H1 (cell line): ENCODE results near the gene RASGRF1. TPM values are rescaled to one million over a fixed set of nuclear protein-coding genes. Genes with fewer than 3 reads are reported as not detected.

Experiments used
- CTCF ChIA-PET: fragments of 300-600 bp; sonication (Branson Sonifier 250); formaldehyde crosslinking; loops from one replicate; lab custom pipeline; 2021; ENCODE audit not compliant: partially characterized antibody; lab: Charles Lee
- POLR2A ChIA-PET: fragments of 300-600 bp; sonication (Branson Sonifier 250); formaldehyde crosslinking; loops from one replicate; lab custom pipeline; 2021; ENCODE audit warnings: inconsistent platforms; ENCODE audit not compliant: partially characterized antibody; lab: Charles Lee
- DNase-seq, 2 experiments: peaks; one replicate each; pipeline versions ENCODE4 v3.0.0 to v3.0.0-alpha.2; 2010 to 2022; ENCODE audit warnings: low spot score in 2 of 2, low read depth in 1 of 2, mixed read lengths in 1 of 2
- FAIRE-seq: peaks from 2 replicates; lab custom pipeline; 2011; peaks lifted over from hg19 to GRCh38; lab: Jason Lieb, UNC
- H2AFZ ChIP-seq: 2 replicates; pipeline ENCODE4 v1.8.1; 2012; ENCODE audit warnings: low read length, inconsistent platforms
- H2AK5ac ChIP-seq: 2 replicates; pipeline ENCODE4 v1.6.1; 2013; ENCODE audit warnings: low read depth, low read length
- H2BK120ac ChIP-seq: replicated peaks from 2 replicates; pipeline ENCODE3; 2013; ENCODE audit warnings: low read depth, low read length, inconsistent platforms
- H2BK12ac ChIP-seq: 2 replicates; pipeline ENCODE4 v1.6.1; 2013; ENCODE audit warnings: low read depth, low read length
- H2BK15ac ChIP-seq: 2 replicates; pipeline ENCODE4 v1.6.1; 2013; ENCODE audit warnings: low read length
- H2BK20ac ChIP-seq: 2 replicates; pipeline ENCODE4 v1.6.1; 2013; ENCODE audit warnings: low read length
- H2BK5ac ChIP-seq: 2 replicates; pipeline ENCODE4 v1.6.1; 2013; ENCODE audit warnings: low read depth, low read length
- H3K14ac ChIP-seq: 2 replicates; pipeline ENCODE4 v1.6.1; 2013; ENCODE audit warnings: inconsistent platforms; ENCODE audit not compliant: insufficient read length
- H3K18ac ChIP-seq: 2 replicates; pipeline ENCODE4 v1.6.1; 2013; ENCODE audit warnings: low read length; ENCODE audit errors: extremely low read depth
- H3K23ac ChIP-seq: 2 replicates; pipeline ENCODE4 v1.6.1; 2013; ENCODE audit warnings: inconsistent platforms; ENCODE audit not compliant: insufficient read length
- H3K23me2 ChIP-seq: 2 replicates; pipeline ENCODE4 v1.6.1; 2013; ENCODE audit warnings: low read depth, low read length
- H3K27ac ChIP-seq: 2 replicates; pipeline ENCODE4 v1.6.1; 2011; ENCODE audit warnings: low read depth, low read length, inconsistent platforms
- H3K27me3 ChIP-seq, 4 experiments: replicated peaks in 1 of 4; 1 replicate in 1 of 4; 2 replicates in 3 of 4; pipeline versions ENCODE4 v1.6.1 to v1.8.1; 2011 to 2013; ENCODE audit warnings: low read length in 3 of 4, mild to moderate bottlenecking in 3 of 4, inconsistent platforms in 2 of 4, mixed read lengths in 2 of 4, moderate library complexity in 1 of 4; ENCODE audit not compliant: control insufficient read depth in 3 of 4, insufficient read depth in 3 of 4; ENCODE audit errors: extremely low read depth in 1 of 4
- H3K36me3 ChIP-seq, 4 experiments: 2 replicates each; pipeline versions ENCODE4 v1.6.1 to v1.8.1; 2011 to 2013; ENCODE audit warnings: mild to moderate bottlenecking in 4 of 4, low read length in 3 of 4, moderate library complexity in 2 of 4, control low read depth in 1 of 4, inconsistent platforms in 1 of 4; ENCODE audit not compliant: insufficient read depth in 4 of 4, control insufficient read depth in 2 of 4
- H3K4ac ChIP-seq: replicated peaks from 2 replicates; pipeline ENCODE3; 2013; ENCODE audit warnings: low read length, low read depth, mixed read lengths, inconsistent platforms; ENCODE audit not compliant: insufficient read length
- H3K4me1 ChIP-seq, 4 experiments: replicated peaks in 1 of 4; 1 replicate in 1 of 4; 2 replicates in 3 of 4; pipeline versions ENCODE4 v1.6.1 to v1.8.1; 2011 to 2013; ENCODE audit warnings: low read length in 3 of 4, inconsistent platforms in 2 of 4, mixed read lengths in 1 of 4; ENCODE audit not compliant: insufficient read depth in 4 of 4, control insufficient read depth in 3 of 4
- H3K4me2 ChIP-seq, 2 experiments: 2 replicates each; pipeline versions ENCODE4 v1.6.1 to v1.8.1; 2011 to 2013; ENCODE audit warnings: low read depth in 2 of 2, low read length in 2 of 2, control low read depth in 1 of 2, inconsistent platforms in 1 of 2, mild to moderate bottlenecking in 1 of 2; ENCODE audit not compliant: insufficient read depth in 1 of 2
- H3K4me3 ChIP-seq, 4 experiments: fragments of 200-600, 300-600 bp in 1 of 4; sonication (generic), shearing (Covaris generic), sonication (Bioruptor Twin) in 1 of 4; 2 replicates each; pipeline versions ENCODE4 v1.5.1 to v1.8.1; 2011 to 2016; ENCODE audit warnings: low read length in 4 of 4, low read depth in 3 of 4, control low read depth in 2 of 4, inconsistent platforms in 2 of 4, mild to moderate bottlenecking in 2 of 4, mixed read lengths in 1 of 4, moderate library complexity in 1 of 4; ENCODE audit not compliant: insufficient read depth in 2 of 4; ENCODE audit errors: extremely low read depth in 1 of 4
- H3K56ac ChIP-seq: replicated peaks from 2 replicates; pipeline ENCODE3; 2013; ENCODE audit warnings: low read depth, mild to moderate bottlenecking, mixed read lengths, low read length, inconsistent platforms; ENCODE audit not compliant: insufficient read length
- H3K79me1 ChIP-seq: 2 replicates; pipeline ENCODE4 v1.6.1; 2013; ENCODE audit warnings: low read depth, low read length, control low read depth
- H3K79me2 ChIP-seq, 2 experiments: 2 replicates each; pipeline versions ENCODE4 v1.6.1 to v1.8.1; 2012 to 2013; ENCODE audit warnings: low read length in 2 of 2, mild to moderate bottlenecking in 2 of 2, inconsistent platforms in 1 of 2; ENCODE audit not compliant: insufficient read depth in 2 of 2, control insufficient read depth in 1 of 2
- H3K9ac ChIP-seq, 4 experiments: replicated peaks in 1 of 4; 1 replicate in 1 of 4; 2 replicates in 3 of 4; pipeline versions ENCODE4 v1.6.1 to v1.8.1; 2011 to 2013; ENCODE audit warnings: low read depth in 3 of 4, low read length in 3 of 4, control low read depth in 2 of 4, mild to moderate bottlenecking in 2 of 4, moderate library complexity in 2 of 4, inconsistent platforms in 1 of 4; ENCODE audit errors: extremely low read depth in 1 of 4
- H3K9me3 ChIP-seq, 2 experiments: 2 replicates each; pipeline versions ENCODE4 v1.6.1 to v1.8.1; 2012 to 2013; ENCODE audit warnings: mild to moderate bottlenecking in 2 of 2, moderate library complexity in 2 of 2, control low read depth in 1 of 2, inconsistent platforms in 1 of 2, low read depth in 1 of 2, low read length in 1 of 2, mixed read lengths in 1 of 2; ENCODE audit not compliant: insufficient read depth in 2 of 2
- H4K20me1 ChIP-seq, 2 experiments: replicated peaks in 1 of 2; 2 replicates each; pipeline versions ENCODE3 to v1.8.1; 2011 to 2013; ENCODE audit warnings: inconsistent platforms in 2 of 2, low read length in 2 of 2, mild to moderate bottlenecking in 1 of 2; ENCODE audit not compliant: insufficient read depth in 2 of 2, control insufficient read depth in 1 of 2
- H4K5ac ChIP-seq: 2 replicates; pipeline ENCODE4 v1.6.1; 2013; ENCODE audit warnings: low read length, low read depth, mixed read lengths, inconsistent platforms; ENCODE audit not compliant: insufficient read length
- H4K8ac ChIP-seq: 2 replicates; pipeline ENCODE4 v1.8.0; 2013; ENCODE audit warnings: mild to moderate bottlenecking, moderate library complexity, low read length, inconsistent platforms; ENCODE audit not compliant: insufficient read depth; ENCODE audit errors: extremely low read depth
- H4K91ac ChIP-seq: replicated peaks from 2 replicates; pipeline ENCODE3; 2013; ENCODE audit warnings: low read length, mixed read lengths, inconsistent platforms; ENCODE audit not compliant: insufficient read length
- ATF2 ChIP-seq: IDR thresholded peaks from 2 replicates; pipeline ENCODE4 v1.6.1; 2012; ENCODE audit warnings: low read length, inconsistent platforms
- ATF3 ChIP-seq: IDR thresholded peaks from 2 replicates; pipeline ENCODE4 v1.6.1; 2011; ENCODE audit warnings: low read depth, mild to moderate bottlenecking, low read length; ENCODE audit not compliant: insufficient read depth
- CBX8 ChIP-seq: fragments of 300-800, 300-1000 bp; sonication (generic); IDR thresholded peaks from 2 replicates; pipeline ENCODE4 v1.7.1; 2016; ENCODE audit warnings: low read depth, low read length, borderline replicate concordance
- EZH2 ChIP-seq: fragments of 200-600 bp; sonication (generic); IDR thresholded peaks from 2 replicates; pipeline ENCODE4 v1.7.1; 2012; ENCODE audit warnings: low read depth, mild to moderate bottlenecking, moderate library complexity, low read length, inconsistent platforms; ENCODE audit not compliant: severe bottlenecking
- FOSL1 ChIP-seq: IDR thresholded peaks from 2 replicates; pipeline ENCODE4 v1.6.1; 2011; ENCODE audit warnings: mild to moderate bottlenecking, low read depth, low read length, moderate library complexity; ENCODE audit not compliant: insufficient read depth
- KDM5A ChIP-seq: fragments of 200-600 bp; IDR thresholded peaks from 2 replicates; pipeline ENCODE4 v1.7.1; 2012; ENCODE audit warnings: mild to moderate bottlenecking, low read length, inconsistent platforms, mixed read lengths
- SIRT6 ChIP-seq: IDR thresholded peaks from one replicate; pipeline ENCODE4 v1.7.1; 2012; ENCODE audit warnings: low read length, inconsistent platforms
- SP2 ChIP-seq: IDR thresholded peaks from 2 replicates; pipeline ENCODE4 v1.6.1; 2012; ENCODE audit warnings: mild to moderate bottlenecking, low read length, inconsistent platforms
- SRF ChIP-seq: IDR thresholded peaks from 2 replicates; pipeline ENCODE4 v1.6.1; 2011; ENCODE audit warnings: mild to moderate bottlenecking, low read depth, low read length, moderate library complexity
- WGBS, 2 experiments: shearing (Covaris generic) in 1 of 2; methylation state at CpG; one replicate each; pipeline versions ENCODE4 v1.1.6 to v1.1.7; 2013 to 2015; ENCODE audit warnings: low lambda C conversion rate in 2 of 2, mixed read lengths in 2 of 2, inconsistent platforms in 1 of 2, low coverage in 1 of 2, missing lambda C conversion rate in 1 of 2; ENCODE audit not compliant: insufficient replicate concordance in 2 of 2, insufficient coverage in 1 of 2, insufficient read length in 1 of 2; ENCODE audit errors: extremely low coverage in 1 of 2, missing lambda C conversion rate in 1 of 2; 5-methylcytosine and 5-hydroxymethylcytosine counted together
- polyA plus RNA-seq, 7 experiments: library from polyadenylated mRNA; depleted of rRNA in 3 of 7; stranded (reverse) in 5 of 7; unstranded in 2 of 7; fragments of >200 nt in 5 of 7; fragments of 200-250 nt in 2 of 7; gene quantifications; 1 replicate in 5 of 7; 2 replicates in 1 of 7; 4 replicates in 1 of 7; pipeline versions ENCODE4 v1.2.1 to v1.2.3, GENCODE V29; 2011 to 2013; ENCODE audit warnings: missing spikeins in 2 of 7, mixed read lengths in 2 of 7
- total RNA-seq: library from RNA; stranded (reverse); fragmentation: NEBNext Ultra II Directional; extraction: Animal tissue kit (Norgen Biotek cat#: 25700); gene quantifications from 2 replicates; pipeline ENCODE4 v1.2.1, GENCODE V29; 2021

The RASGRF1 gene
- total and polyA plus RNA-seq, 2 of the 8 experiments (the other 6 are each of a cell fraction or from before 2014, with no cell fraction given) = 0.42 to 0.67 TPM

DNA sequence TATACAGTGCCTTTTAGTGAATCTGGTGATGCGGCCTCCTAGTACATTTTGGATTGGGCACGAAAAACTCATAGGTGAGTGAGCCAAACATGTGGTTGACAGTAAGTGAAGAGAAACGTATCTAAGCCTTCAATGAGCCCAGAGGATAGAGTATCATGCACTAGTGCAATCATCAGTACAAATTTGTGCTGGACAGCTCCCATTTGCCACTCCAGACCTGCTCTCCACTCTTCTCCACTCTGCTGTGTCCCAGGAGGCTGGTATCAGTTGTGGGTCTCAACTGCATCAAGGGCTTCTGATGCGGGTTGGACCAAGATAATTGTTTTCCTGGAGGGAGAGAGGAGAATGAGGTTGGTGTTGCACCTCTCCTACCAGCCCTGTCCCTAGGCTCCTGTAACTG is 9.1 kb upstream of the RASGRF1 start:
- Histone ChIP-seq H3K18ac (no peak overlapping the region), H4K5ac (no peak overlapping the region), H3K36me3 (no peaks in the 10 kb centered on the region), H4K8ac (no peak overlapping the region), H2BK20ac (no peak overlapping the region), H3K9me3 (no peaks in the 10 kb centered on the region), H4K91ac (no peak overlapping the region), H2BK120ac (no peak overlapping the region), H3K79me2 (no peaks in the 10 kb centered on the region), H2AFZ (no peak overlapping the region), H3K4me2 (no peak overlapping the region), H3K4me1 (no peaks in the 10 kb centered on the region), H2BK12ac (no peak overlapping the region), H3K4me3 (no peak overlapping the region), H3K4ac (no peak overlapping the region), H3K23ac (no peak overlapping the region), H3K23me2 (no peaks in the 10 kb centered on the region), H3K9ac (no peak overlapping the region), H3K27ac (no peak overlapping the region), H3K56ac (no peak overlapping the region), H2BK15ac (no peak overlapping the region), H4K20me1 (no peaks in the 10 kb centered on the region), H2BK5ac (no peak overlapping the region), H3K79me1 (no peaks in the 10 kb centered on the region), H2AK5ac (no peak overlapping the region), H3K27me3 (peaks cover 0 to 12% (median 8%) of the 10 kb centered on the region in 4 experiments; a peak in 5 of 7 replicates), H3K14ac (no peak overlapping the region)
- DNase-seq = no peak
- ChIA-PET CTCF (interaction anchor here (0.7 to 3.6 kb wide), 8 partner anchors 9 to 92 kb away, joined by 3 to 20 read pairs (median 6); partner anchors contain the start of gene RASGRF1), POLR2A (no interaction called here)
- WGBS, 2 experiments = 80% methylated on average over 4 of the region's 4 CpGs; no CpG with 5 or more reads in 1 of the 2 experiments
- TF ChIP-seq SIRT6 (no peak), ATF2 (no peak), EZH2 (no peak), ATF3 (no peak), SP2 (no peak), SRF (no peak), KDM5A (no peak), FOSL1 (no peak), CBX8 (no peak)
- FAIRE-seq = no peak
